Keratinocyte (primary cell): ENCODE data around the gene FMN2. TPM values are rescaled to one million over a fixed set of nuclear protein-coding genes. Genes with fewer than 3 reads are reported as not detected.

Source experiments
- DNase-seq: peaks from one replicate; pipeline ENCODE4 v3.0.0-alpha.2; 2011; ENCODE audit warnings: low read depth, missing footprints, low spot score
- FAIRE-seq: peaks from 2 replicates; lab custom pipeline; 2011; peaks lifted over from hg19 to GRCh38; lab: Jason Lieb, UNC
- H2AFZ ChIP-seq: 2 replicates; pipeline ENCODE4 v1.6.0; 2012; ENCODE audit warnings: low read length, control low read depth, inconsistent platforms; ENCODE audit not compliant: control insufficient read depth
- H3K27ac ChIP-seq: 2 replicates; pipeline ENCODE4 v1.5.1; 2011; ENCODE audit warnings: low read length; ENCODE audit not compliant: control insufficient read depth, insufficient read depth
- H3K27me3 ChIP-seq: 3 replicates; pipeline ENCODE4 v1.6.0; 2011; ENCODE audit warnings: low read length; ENCODE audit not compliant: control insufficient read depth, insufficient read depth; ENCODE audit errors: extremely low read depth
- H3K36me3 ChIP-seq, 2 experiments: 2 replicates in 1 of 2; 3 replicates in 1 of 2; pipeline ENCODE4 v1.5.1; 2011; ENCODE audit warnings: low read length in 2 of 2, mild to moderate bottlenecking in 1 of 2; ENCODE audit not compliant: control insufficient read depth in 2 of 2, insufficient read depth in 2 of 2; ENCODE audit errors: extremely low read depth in 1 of 2
- H3K4me1 ChIP-seq: 3 replicates; pipeline ENCODE4 v1.5.1; 2011; ENCODE audit warnings: low read length; ENCODE audit not compliant: control insufficient read depth, insufficient read depth; ENCODE audit errors: extremely low read depth
- H3K4me2 ChIP-seq: 3 replicates; pipeline ENCODE4 v1.6.0; 2011; ENCODE audit warnings: low read depth, low read length; ENCODE audit not compliant: control insufficient read depth, insufficient read depth; ENCODE audit errors: extremely low read depth
- H3K4me3 ChIP-seq, 3 experiments: fragments of 200-600 bp in 1 of 3; sonication (generic) in 1 of 3; 2 replicates in 2 of 3; 3 replicates in 1 of 3; pipeline ENCODE4 v1.5.1; 2011 to 2016; ENCODE audit warnings: low read length in 3 of 3, mild to moderate bottlenecking in 3 of 3, control low read depth in 2 of 3, inconsistent platforms in 1 of 3, low read depth in 1 of 3, mixed read lengths in 1 of 3, mixed run types in 1 of 3, moderate library complexity in 1 of 3; ENCODE audit not compliant: control insufficient read depth in 2 of 3, insufficient read depth in 2 of 3; ENCODE audit errors: extremely low read depth in 1 of 3
- H3K79me2 ChIP-seq: 2 replicates; pipeline ENCODE4 v1.6.0; 2012; ENCODE audit warnings: low read length; ENCODE audit not compliant: control insufficient read depth, insufficient read depth
- H3K9ac ChIP-seq: 3 replicates; pipeline ENCODE4 v1.6.0; 2011; ENCODE audit warnings: low read length; ENCODE audit not compliant: control insufficient read depth, insufficient read depth; ENCODE audit errors: extremely low read depth
- H3K9me1 ChIP-seq: 3 replicates; pipeline ENCODE4 v1.6.0; 2011; ENCODE audit warnings: low read length; ENCODE audit not compliant: control insufficient read depth, insufficient read depth; ENCODE audit errors: extremely low read depth
- H3K9me3 ChIP-seq: 2 replicates; pipeline ENCODE4 v1.5.1; 2012; ENCODE audit warnings: low read depth, low read length; ENCODE audit not compliant: control insufficient read depth
- H4K20me1 ChIP-seq: 3 replicates; pipeline ENCODE4 v1.6.0; 2011; ENCODE audit warnings: low read length; ENCODE audit not compliant: control insufficient read depth, insufficient read depth; ENCODE audit errors: extremely low read depth
- EZH2 ChIP-seq: IDR thresholded peaks from one replicate; pipeline ENCODE4 v1.6.1; 2012; ENCODE audit warnings: inconsistent platforms, mild to moderate bottlenecking, low read length, moderate library complexity
- dilution Hi-C: fragments of 300-500 bp; cut with MboI; formaldehyde crosslinking; loops from one replicate; pipeline ENCODE4 v1.7.0; 2020; ENCODE audit warnings: low sequenced_read_pairs; ENCODE audit not compliant: extremely low pct_ligation_motif_present
- polyA plus RNA-seq, 5 experiments: library from polyadenylated mRNA; depleted of rRNA in 3 of 5; stranded (reverse) in 3 of 5; stranded (forward) in 1 of 5; unstranded in 1 of 5; fragments of >200 nt; gene quantifications; 1 replicate in 1 of 5; 2 replicates in 3 of 5; 3 replicates in 1 of 5; pipeline versions ENCODE4 v1.2.1 to v1.2.3, GENCODE V29; 2011 to 2012; ENCODE audit warnings: missing spikeins in 2 of 5, low read depth in 1 of 5, low replicate concordance in 1 of 5
- TF ChIP-seq, protein P1 (sequence below), 3 experiments: IDR thresholded peaks in 1 of 3; conservative IDR thresholded peaks in 1 of 3; optimal IDR thresholded peaks in 1 of 3; 2 replicates in 2 of 3; 3 replicates in 1 of 3; pipeline versions ENCODE3 to v1.5.1; 2011; ENCODE audit warnings: low read length in 3 of 3, mild to moderate bottlenecking in 3 of 3, moderate library complexity in 2 of 3, control low read depth in 1 of 3, inconsistent platforms in 1 of 3; ENCODE audit not compliant: insufficient read depth in 2 of 3; ENCODE audit errors: extremely low read depth in 1 of 3

The FMN2 gene
- polyA plus RNA-seq, 1 donor (not counting 4 experiments of a cell fraction or from before 2014, with no cell fraction given), result not detected

DNA sequence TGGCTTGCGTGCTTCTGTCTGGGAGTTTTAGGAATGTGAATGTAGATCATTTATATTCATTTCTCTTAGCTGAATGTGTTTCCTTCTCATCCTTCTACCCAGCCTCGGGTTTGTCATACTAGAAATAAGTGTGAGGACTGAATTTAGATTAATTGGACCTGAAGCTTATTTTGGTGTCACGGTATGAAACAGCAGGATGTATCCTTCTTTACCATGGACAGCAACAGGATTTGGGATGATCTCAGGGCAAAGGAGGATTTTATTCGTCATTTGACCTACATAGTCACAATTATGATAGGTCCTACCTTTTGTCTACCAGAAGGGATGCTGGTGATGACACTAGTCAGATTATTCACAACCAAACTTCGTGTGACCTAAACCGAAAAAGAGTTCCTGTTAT lies 127.4 kb downstream of the FMN2 start:
- no peak overlapping the region for H3K4me3 ChIP-seq
- H3K27me3 ChIP-seq, result no peaks in the 10 kb centered on the region
- TF ChIP-seq EZH2, result no peak
- H3K4me1 ChIP-seq, result no peaks in the 10 kb centered on the region
- FAIRE-seq (no peak), DNase-seq (no peak)
- no peak overlapping the region for H2AFZ ChIP-seq
- no peak overlapping the region for H3K27ac ChIP-seq
- no peaks in the 10 kb centered on the region for H4K20me1 ChIP-seq
- H3K9me1 ChIP-seq, result no peaks in the 10 kb centered on the region
- H3K9ac ChIP-seq, result no peak overlapping the region
- peaks cover 2% of the 10 kb centered on the region for H3K9me3 ChIP-seq
- no peak overlapping the region for H3K4me2 ChIP-seq
- H3K79me2 ChIP-seq, result no peaks in the 10 kb centered on the region
- no peaks in the 10 kb centered on the region for H3K36me3 ChIP-seq
- dilution Hi-C loops, result no loop called here

DNA sequence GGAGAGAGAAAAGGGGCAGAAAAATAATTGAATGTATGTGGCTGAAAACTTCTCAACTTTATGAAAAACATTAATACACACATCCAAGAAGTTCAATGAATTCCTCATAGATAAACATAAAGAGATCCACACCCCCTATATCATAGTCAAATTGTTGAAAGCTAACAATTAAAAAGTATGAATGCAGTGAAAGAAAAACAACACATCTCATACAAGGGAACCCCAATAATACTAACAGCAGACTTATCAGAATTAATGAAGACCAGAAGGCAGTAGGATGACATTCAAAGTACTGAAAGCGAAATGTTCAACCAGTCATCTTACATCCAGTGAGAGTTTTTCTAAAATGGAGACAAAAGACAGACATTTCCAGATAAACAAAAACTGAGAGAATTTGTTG lies 134.4 kb downstream of the FMN2 start:
- Histone ChIP-seq H4K20me1 (no peaks in the 10 kb centered on the region), H3K9me1 (no peaks in the 10 kb centered on the region), H3K4me3 (no peak overlapping the region), H3K4me2 (no peak overlapping the region), H3K36me3 (no peaks in the 10 kb centered on the region), H3K27me3 (no peaks in the 10 kb centered on the region), H3K4me1 (no peaks in the 10 kb centered on the region), H3K27ac (no peak overlapping the region), H3K79me2 (no peaks in the 10 kb centered on the region), H3K9ac (no peak overlapping the region), H2AFZ (no peak overlapping the region), H3K9me3 (no peaks in the 10 kb centered on the region)
- DNase-seq, result no peak
- dilution Hi-C loops, result no loop called here
- FAIRE-seq, result no peak
- TF ChIP-seq, protein P1, sequence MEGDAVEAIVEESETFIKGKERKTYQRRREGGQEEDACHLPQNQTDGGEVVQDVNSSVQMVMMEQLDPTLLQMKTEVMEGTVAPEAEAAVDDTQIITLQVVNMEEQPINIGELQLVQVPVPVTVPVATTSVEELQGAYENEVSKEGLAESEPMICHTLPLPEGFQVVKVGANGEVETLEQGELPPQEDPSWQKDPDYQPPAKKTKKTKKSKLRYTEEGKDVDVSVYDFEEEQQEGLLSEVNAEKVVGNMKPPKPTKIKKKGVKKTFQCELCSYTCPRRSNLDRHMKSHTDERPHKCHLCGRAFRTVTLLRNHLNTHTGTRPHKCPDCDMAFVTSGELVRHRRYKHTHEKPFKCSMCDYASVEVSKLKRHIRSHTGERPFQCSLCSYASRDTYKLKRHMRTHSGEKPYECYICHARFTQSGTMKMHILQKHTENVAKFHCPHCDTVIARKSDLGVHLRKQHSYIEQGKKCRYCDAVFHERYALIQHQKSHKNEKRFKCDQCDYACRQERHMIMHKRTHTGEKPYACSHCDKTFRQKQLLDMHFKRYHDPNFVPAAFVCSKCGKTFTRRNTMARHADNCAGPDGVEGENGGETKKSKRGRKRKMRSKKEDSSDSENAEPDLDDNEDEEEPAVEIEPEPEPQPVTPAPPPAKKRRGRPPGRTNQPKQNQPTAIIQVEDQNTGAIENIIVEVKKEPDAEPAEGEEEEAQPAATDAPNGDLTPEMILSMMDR (optimal IDR thresholded peaks at IDR 0.05 in 1 of 3, IDR thresholded peaks at IDR 0.05 in 1 of 3, conservative IDR thresholded peaks at IDR 0.05 in 1 of 3; ENCODE audit: extremely low read depth in 1 of 3, insufficient read depth in 2 of 3, low read length in 3 of 3), result no peak
- TF ChIP-seq EZH2, result no peak

DNA sequence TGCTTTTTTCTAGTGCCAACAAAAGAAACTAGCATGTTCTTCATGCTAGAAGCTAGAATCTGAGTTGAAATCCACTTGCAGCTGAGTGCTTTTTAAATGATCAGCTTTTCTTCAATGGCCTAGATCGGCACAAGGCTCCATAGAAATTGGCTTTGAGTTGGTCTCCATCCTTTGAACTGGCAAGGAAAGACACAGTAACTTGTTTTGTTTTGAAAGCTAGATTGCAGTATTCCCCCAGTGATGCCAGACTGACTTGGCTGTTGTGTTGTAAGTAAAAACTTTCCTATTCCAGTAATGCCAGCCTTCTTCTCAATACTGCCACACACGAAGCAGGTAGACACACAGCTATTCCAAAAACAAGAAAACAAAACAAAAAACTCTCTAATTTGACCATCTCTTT lies 139.1 kb downstream of the FMN2 start:
- no peak for FAIRE-seq
- dilution Hi-C loops, result no loop called here

More for the DNA sequence above, 139.1 kb downstream of the FMN2 start:
- H3K4me3 ChIP-seq, result no peak overlapping the region
- TF ChIP-seq, protein P1 (optimal IDR thresholded peaks at IDR 0.05 in 1 of 3, IDR thresholded peaks at IDR 0.05 in 1 of 3, conservative IDR thresholded peaks at IDR 0.05 in 1 of 3; ENCODE audit: extremely low read depth in 1 of 3, insufficient read depth in 2 of 3, low read length in 3 of 3), result no peak
- TF ChIP-seq EZH2, result no peak
- H3K9ac ChIP-seq, result no peak overlapping the region
- H2AFZ ChIP-seq, result no peak overlapping the region
- no peaks in the 10 kb centered on the region for H3K9me3 ChIP-seq
- H4K20me1 ChIP-seq, result no peaks in the 10 kb centered on the region
- no peak overlapping the region for H3K4me2 ChIP-seq
- no peaks in the 10 kb centered on the region for H3K79me2 ChIP-seq
- no peaks in the 10 kb centered on the region for H3K36me3 ChIP-seq
- H3K9me1 ChIP-seq, result no peaks in the 10 kb centered on the region
- no peaks in the 10 kb centered on the region for H3K4me1 ChIP-seq
- H3K27me3 ChIP-seq, result no peaks in the 10 kb centered on the region
- DNase-seq, result no peak
- H3K27ac ChIP-seq, result no peak overlapping the region
